ENCODE measurements around the gene NSG2. TPM values are rescaled to one million over a fixed set of nuclear protein-coding genes. Genes with fewer than 3 reads are reported as not detected.
"Not testable (repeated sequence)": the region's sequence is repeated elsewhere in the genome, so short reads cannot be mapped to it uniquely, and the experiment has no call there.

NSG2 gene
- total RNA-seq, 1 donor from 2014 or later, result under 0.01 TPM

- no peak overlapping the region for H3K9ac ChIP-seq (ENCODE audit: low read depth in 1 of 3, low read length in 3 of 3)
- H3K27me3 ChIP-seq (ENCODE audit: control insufficient read depth in 3 of 3, insufficient read depth in 3 of 3, low read length in 3 of 3), result peaks cover 0 to 13% (median 0%) of the 10 kb centered on the region in 3 donors
- no peak overlapping the region for H3K4me3 ChIP-seq (ENCODE audit: low read length in 3 of 3)
Observed at GRCh38 chr5:174145821-174146220, 100.3 kb downstream of the NSG2 start.

GRCh38 chr5:174146556-174146955 lies 101.0 kb downstream of the NSG2 start:
- H3K9ac ChIP-seq (ENCODE audit: low read depth in 1 of 3, low read length in 3 of 3), result no peak overlapping the region
- peaks cover 0 to 13% (median 0%) of the 10 kb centered on the region in 3 donors for H3K27me3 ChIP-seq (ENCODE audit: control insufficient read depth in 3 of 3, insufficient read depth in 3 of 3, low read length in 3 of 3)
- no peaks in the 10 kb centered on the region for H3K4me1 ChIP-seq (ENCODE audit: control insufficient read depth in 3 of 3, insufficient read depth in 3 of 3, low read length in 3 of 3)
- no peaks in the 10 kb centered on the region for H3K9me3 ChIP-seq (ENCODE audit: control insufficient read depth in 3 of 3, low read length in 3 of 3)
- no peaks in the 10 kb centered on the region for H3K36me3 ChIP-seq (ENCODE audit: control insufficient read depth in 3 of 3, insufficient read depth in 3 of 3, low read length in 3 of 3)
- no peak overlapping the region for H3K4me3 ChIP-seq (ENCODE audit: low read length in 3 of 3)
- no peak overlapping the region for H3K27ac ChIP-seq (ENCODE audit: low read depth, low read length)

More at GRCh38 chr5:174145821-174146220, 100.3 kb downstream of the NSG2 start:
- Histone ChIP-seq H3K4me1 (ENCODE audit: control insufficient read depth in 3 of 3, insufficient read depth in 3 of 3, low read length in 3 of 3) (no peaks in the 10 kb centered on the region), H3K9me3 (ENCODE audit: control insufficient read depth in 3 of 3, low read length in 3 of 3) (no peaks in the 10 kb centered on the region), H3K36me3 (ENCODE audit: control insufficient read depth in 3 of 3, insufficient read depth in 3 of 3, low read length in 3 of 3) (no peaks in the 10 kb centered on the region), H3K27ac (ENCODE audit: low read depth, low read length) (no peak overlapping the region)

GRCh38 chr5:174147012-174147411 lies 101.5 kb downstream of the NSG2 start:
- not testable (repeated sequence) for H3K9ac ChIP-seq (ENCODE audit: low read depth in 1 of 3, low read length in 3 of 3); H3K9me3 ChIP-seq (ENCODE audit: control insufficient read depth in 3 of 3, low read length in 3 of 3); H3K4me1 ChIP-seq (ENCODE audit: control insufficient read depth in 3 of 3, insufficient read depth in 3 of 3, low read length in 3 of 3); H3K36me3 ChIP-seq (ENCODE audit: control insufficient read depth in 3 of 3, insufficient read depth in 3 of 3, low read length in 3 of 3); H3K4me3 ChIP-seq (ENCODE audit: low read length in 3 of 3); H3K27ac ChIP-seq (ENCODE audit: low read depth, low read length)
- peaks cover 0 to 13% (median 0%) of the 10 kb centered on the region in 3 donors for H3K27me3 ChIP-seq (ENCODE audit: control insufficient read depth in 3 of 3, insufficient read depth in 3 of 3, low read length in 3 of 3)

- Histone ChIP-seq H3K27me3 (ENCODE audit: control insufficient read depth in 3 of 3, insufficient read depth in 3 of 3, low read length in 3 of 3) (peaks cover 0 to 13% (median 0%) of the 10 kb centered on the region in 3 donors), H3K9me3 (ENCODE audit: control insufficient read depth in 3 of 3, low read length in 3 of 3) (no peaks in the 10 kb centered on the region), H3K4me1 (ENCODE audit: control insufficient read depth in 3 of 3, insufficient read depth in 3 of 3, low read length in 3 of 3) (no peaks in the 10 kb centered on the region)
Observed at GRCh38 chr5:174147551-174147950, 102.0 kb downstream of the NSG2 start.

GRCh38 chr5:174148721-174149120 lies 103.2 kb downstream of the NSG2 start:
- Histone ChIP-seq H3K9ac (ENCODE audit: low read depth in 1 of 3, low read length in 3 of 3) (no peak overlapping the region), H3K4me1 (ENCODE audit: control insufficient read depth in 3 of 3, insufficient read depth in 3 of 3, low read length in 3 of 3) (no peaks in the 10 kb centered on the region), H3K4me3 (ENCODE audit: low read length in 3 of 3) (no peak overlapping the region), H3K27ac (ENCODE audit: low read depth, low read length) (no peak overlapping the region), H3K9me3 (ENCODE audit: control insufficient read depth in 3 of 3, low read length in 3 of 3) (no peaks in the 10 kb centered on the region), H3K27me3 (ENCODE audit: control insufficient read depth in 3 of 3, insufficient read depth in 3 of 3, low read length in 3 of 3) (peaks cover 0 to 13% (median 0%) of the 10 kb centered on the region in 3 donors), H3K36me3 (ENCODE audit: control insufficient read depth in 3 of 3, insufficient read depth in 3 of 3, low read length in 3 of 3) (no peaks in the 10 kb centered on the region)

More at GRCh38 chr5:174147551-174147950, 102.0 kb downstream of the NSG2 start:
- Histone ChIP-seq H3K36me3 (ENCODE audit: control insufficient read depth in 3 of 3, insufficient read depth in 3 of 3, low read length in 3 of 3) (no peaks in the 10 kb centered on the region), H3K4me3 (ENCODE audit: low read length in 3 of 3) (no peak overlapping the region), H3K9ac (ENCODE audit: low read depth in 1 of 3, low read length in 3 of 3) (no peak overlapping the region), H3K27ac (ENCODE audit: low read depth, low read length) (no peak overlapping the region)

GRCh38 chr5:174149426-174149825 lies 103.9 kb downstream of the NSG2 start:
- Histone ChIP-seq H3K9ac (ENCODE audit: low read depth in 1 of 3, low read length in 3 of 3) (no peak overlapping the region), H3K4me1 (ENCODE audit: control insufficient read depth in 3 of 3, insufficient read depth in 3 of 3, low read length in 3 of 3) (no peaks in the 10 kb centered on the region), H3K4me3 (ENCODE audit: low read length in 3 of 3) (no peak overlapping the region), H3K27me3 (ENCODE audit: control insufficient read depth in 3 of 3, insufficient read depth in 3 of 3, low read length in 3 of 3) (peaks cover 0 to 11% (median 0%) of the 10 kb centered on the region in 3 donors), H3K36me3 (ENCODE audit: control insufficient read depth in 3 of 3, insufficient read depth in 3 of 3, low read length in 3 of 3) (no peaks in the 10 kb centered on the region), H3K27ac (ENCODE audit: low read depth, low read length) (no peak overlapping the region), H3K9me3 (ENCODE audit: control insufficient read depth in 3 of 3, low read length in 3 of 3) (no peaks in the 10 kb centered on the region)

- Histone ChIP-seq H3K9ac (ENCODE audit: low read depth in 1 of 3, low read length in 3 of 3) (no peak overlapping the region), H3K36me3 (ENCODE audit: control insufficient read depth in 3 of 3, insufficient read depth in 3 of 3, low read length in 3 of 3) (no peaks in the 10 kb centered on the region), H3K27me3 (ENCODE audit: control insufficient read depth in 3 of 3, insufficient read depth in 3 of 3, low read length in 3 of 3) (peaks cover 0 to 7% (median 0%) of the 10 kb centered on the region in 3 donors), H3K4me3 (ENCODE audit: low read length in 3 of 3) (no peak overlapping the region), H3K4me1 (ENCODE audit: control insufficient read depth in 3 of 3, insufficient read depth in 3 of 3, low read length in 3 of 3) (no peaks in the 10 kb centered on the region), H3K9me3 (ENCODE audit: control insufficient read depth in 3 of 3, low read length in 3 of 3) (no peaks in the 10 kb centered on the region), H3K27ac (ENCODE audit: low read depth, low read length) (no peak overlapping the region)
Observed at GRCh38 chr5:174149989-174150388, 104.5 kb downstream of the NSG2 start.

GRCh38 chr5:174151599-174152181 lies 106.2 kb downstream of the NSG2 start:
- no peak overlapping the region for H3K4me3 ChIP-seq (ENCODE audit: low read length in 3 of 3)
- no peaks in the 10 kb centered on the region for H3K36me3 ChIP-seq (ENCODE audit: control insufficient read depth in 3 of 3, insufficient read depth in 3 of 3, low read length in 3 of 3)
- peaks cover 0 to 7% (median 0%) of the 10 kb centered on the region in 3 donors for H3K27me3 ChIP-seq (ENCODE audit: control insufficient read depth in 3 of 3, insufficient read depth in 3 of 3, low read length in 3 of 3)
- H3K27ac ChIP-seq (ENCODE audit: low read depth, low read length), result no peak overlapping the region
- no peak overlapping the region for H3K9ac ChIP-seq (ENCODE audit: low read depth in 1 of 3, low read length in 3 of 3)
- no peaks in the 10 kb centered on the region for H3K9me3 ChIP-seq (ENCODE audit: control insufficient read depth in 3 of 3, low read length in 3 of 3)
- no peaks in the 10 kb centered on the region for H3K4me1 ChIP-seq (ENCODE audit: control insufficient read depth in 3 of 3, insufficient read depth in 3 of 3, low read length in 3 of 3)

- no peaks in the 10 kb centered on the region for H3K9me3 ChIP-seq (ENCODE audit: control insufficient read depth in 3 of 3, low read length in 3 of 3)
- H3K36me3 ChIP-seq (ENCODE audit: control insufficient read depth in 3 of 3, insufficient read depth in 3 of 3, low read length in 3 of 3), result no peaks in the 10 kb centered on the region
- no peak overlapping the region for H3K9ac ChIP-seq (ENCODE audit: low read depth in 1 of 3, low read length in 3 of 3)
- no peak overlapping the region for H3K4me3 ChIP-seq (ENCODE audit: low read length in 3 of 3)
- peaks cover 0 to 2% (median 0%) of the 10 kb centered on the region in 3 donors for H3K27me3 ChIP-seq (ENCODE audit: control insufficient read depth in 3 of 3, insufficient read depth in 3 of 3, low read length in 3 of 3)
- H3K4me1 ChIP-seq (ENCODE audit: control insufficient read depth in 3 of 3, insufficient read depth in 3 of 3, low read length in 3 of 3), result no peaks in the 10 kb centered on the region
- no peak overlapping the region for H3K27ac ChIP-seq (ENCODE audit: low read depth, low read length)
Observed at GRCh38 chr5:174154559-174154958, 109.1 kb downstream of the NSG2 start.

GRCh38 chr5:174155281-174155680 lies 109.8 kb downstream of the NSG2 start:
- no peaks in the 10 kb centered on the region for H3K4me1 ChIP-seq (ENCODE audit: control insufficient read depth in 3 of 3, insufficient read depth in 3 of 3, low read length in 3 of 3)
- H3K4me3 ChIP-seq (ENCODE audit: low read length in 3 of 3), result no peak overlapping the region
- H3K9ac ChIP-seq (ENCODE audit: low read depth in 1 of 3, low read length in 3 of 3), result no peak overlapping the region
- H3K27ac ChIP-seq (ENCODE audit: low read depth, low read length), result no peak overlapping the region
- no peaks in the 10 kb centered on the region for H3K36me3 ChIP-seq (ENCODE audit: control insufficient read depth in 3 of 3, insufficient read depth in 3 of 3, low read length in 3 of 3)
- peaks cover 0 to 2% (median 0%) of the 10 kb centered on the region in 3 donors for H3K27me3 ChIP-seq (ENCODE audit: control insufficient read depth in 3 of 3, insufficient read depth in 3 of 3, low read length in 3 of 3)
- H3K9me3 ChIP-seq (ENCODE audit: control insufficient read depth in 3 of 3, low read length in 3 of 3), result no peaks in the 10 kb centered on the region

Measured in skeletal muscle tissue (tissue), 4 donors.